ENCODE data around the gene PRKD2. TPM values are rescaled to one million over a fixed set of nuclear protein-coding genes. Genes with fewer than 3 reads are reported as not detected.
"Not testable (repeated sequence)": the region's sequence is repeated elsewhere in the genome, so short reads cannot be mapped to it uniquely, and the experiment has no call there.

Gene PRKD2
- polyA plus RNA-seq (ENCODE audit: insufficient read length in 4 of 4) = 10 to 100 TPM; 31.1 to 53.7 (median 41.1) TPM

DNA sequence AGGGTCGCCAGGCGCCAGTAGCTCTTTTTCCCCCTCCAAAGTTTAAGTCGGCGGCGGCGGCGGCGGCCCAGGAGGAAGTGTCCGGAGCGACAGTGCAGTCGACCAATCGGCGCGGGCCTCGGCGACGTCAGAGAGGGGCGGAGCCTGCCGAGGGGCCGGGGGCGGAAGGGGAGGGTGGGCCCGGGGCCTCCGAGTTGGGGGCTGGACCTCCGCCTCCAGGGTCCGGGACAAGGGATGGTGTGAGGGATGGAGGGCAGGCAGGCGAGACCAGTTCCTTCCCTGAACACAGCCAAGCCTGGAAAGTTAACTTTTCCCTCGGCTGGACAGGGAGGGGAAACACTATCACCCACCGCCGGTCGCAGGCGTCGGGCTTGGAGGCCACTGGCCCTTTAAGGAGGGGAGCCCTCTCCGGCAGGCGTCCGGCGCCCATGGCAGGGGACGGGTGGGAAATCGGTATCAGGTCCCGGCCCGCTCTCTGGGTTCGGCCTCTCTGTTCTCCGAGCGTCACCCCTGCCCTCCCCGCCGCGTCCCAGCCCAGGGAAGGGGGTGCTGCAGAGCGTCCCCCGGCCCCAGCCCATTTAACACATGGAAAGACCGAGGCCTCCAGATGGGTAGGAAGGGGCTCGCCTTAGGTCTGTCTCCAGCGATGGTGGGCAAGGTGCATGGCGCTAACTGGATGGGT, at the start of gene PRKD2:
Gene PRKD2 (minus strand): TSS at position 81 of the 682 bp plus-strand sequence. CDS start 744 bp downstream, outside the sequence.
- DNase-seq (ENCODE audit: low read depth in 4 of 4, low spot score in 2 of 4) = peak in 3 of 4 donors; percentile 76 to 85 (median 78)

DNA sequence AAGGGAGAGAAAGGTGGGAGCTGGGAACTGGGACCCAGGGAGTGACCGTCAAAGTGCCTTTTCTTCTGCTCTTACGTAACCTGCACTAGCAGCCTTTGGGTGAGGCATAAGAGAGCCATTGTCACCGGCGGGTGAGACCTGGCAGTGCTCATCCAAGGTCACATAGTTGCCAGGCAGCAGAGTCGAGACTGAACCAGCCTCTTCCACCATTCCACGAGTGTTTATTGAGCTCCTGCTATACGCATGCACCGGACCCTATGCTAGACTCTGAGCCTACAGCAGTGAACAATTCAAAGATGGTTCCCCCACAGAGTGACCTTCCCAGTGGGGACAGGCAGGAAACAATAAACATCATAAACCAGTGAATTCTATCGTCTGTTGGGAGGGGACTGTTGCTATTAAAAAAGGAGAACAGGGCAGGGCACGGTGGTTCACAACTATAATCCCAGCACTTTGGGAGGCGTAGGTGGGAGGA, 47.9 kb upstream of the PRKD2 start:
- DNase-seq (ENCODE audit: low read depth in 4 of 4, low spot score in 2 of 4) = no peak

DNA sequence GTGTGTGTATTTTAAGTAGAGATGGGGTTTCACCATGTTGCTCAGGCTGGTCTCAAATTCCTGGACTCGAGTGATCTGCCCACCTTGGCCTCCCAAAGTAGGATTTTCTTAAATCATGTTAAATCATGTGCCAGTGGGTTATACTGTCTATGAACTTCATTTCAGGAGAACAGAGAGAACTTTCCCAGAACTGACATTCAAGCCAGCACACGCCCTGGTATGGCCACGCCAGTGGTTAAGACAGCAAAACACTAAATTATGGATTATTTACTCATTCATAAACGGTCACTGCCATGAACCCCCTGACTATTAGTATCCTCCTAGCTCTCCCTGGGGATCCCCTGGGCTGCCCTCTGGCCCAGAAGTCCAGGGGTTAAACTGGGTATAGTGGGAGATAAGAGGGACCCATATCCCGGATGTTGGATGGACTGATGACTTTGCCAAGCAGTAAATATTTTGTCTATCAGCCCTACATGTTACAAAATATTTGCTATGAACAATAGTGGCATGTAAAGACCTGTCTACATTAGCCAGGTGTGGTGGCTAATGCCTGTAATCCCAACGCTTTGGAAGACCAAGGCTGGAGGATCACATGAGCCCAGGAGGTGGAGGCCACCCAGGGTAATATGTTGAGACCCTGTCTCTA, 45.5 kb upstream of the PRKD2 start:
- no peak for DNase-seq (ENCODE audit: low read depth in 4 of 4, low spot score in 2 of 4)

DNA sequence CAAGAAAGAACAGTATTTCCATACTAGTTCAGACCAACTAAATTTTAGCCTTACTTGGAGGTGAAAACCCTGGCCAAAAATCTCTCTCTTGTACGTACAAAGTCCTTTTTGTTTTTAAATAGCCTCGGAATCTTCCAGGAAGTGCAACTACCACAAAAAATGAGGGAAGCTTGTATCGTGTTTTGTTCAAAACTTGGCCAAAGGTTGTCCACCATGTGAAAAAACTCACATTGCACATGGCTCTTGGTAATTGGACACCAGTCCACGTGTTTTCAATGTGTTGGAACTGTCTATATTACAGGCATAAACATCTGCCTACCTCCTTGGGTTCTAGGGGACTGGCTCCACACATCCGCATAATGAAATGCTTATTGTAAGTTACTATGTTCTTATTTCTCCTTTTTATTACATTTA, 44.5 kb upstream of the PRKD2 start:
- DNase-seq (ENCODE audit: low read depth in 4 of 4, low spot score in 2 of 4) = no peak

DNA sequence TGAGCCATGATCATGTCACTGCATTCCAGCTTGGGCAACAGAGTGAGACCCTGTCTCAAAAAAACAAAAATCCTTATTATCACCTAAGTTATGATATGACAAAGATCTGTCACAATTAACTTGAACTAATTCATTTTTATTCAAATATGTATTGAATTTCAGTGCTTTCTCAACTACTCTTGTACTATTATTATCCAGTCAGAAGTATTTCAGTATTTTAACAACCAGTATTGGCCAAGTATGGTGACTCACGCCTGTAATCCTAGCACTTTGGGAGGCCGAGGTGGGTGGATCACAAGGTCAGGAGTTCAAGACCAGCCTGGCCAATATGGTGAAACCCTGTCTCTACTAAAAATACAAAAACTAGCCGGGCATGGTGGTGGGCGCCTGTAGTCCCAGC, 44.0 kb upstream of the PRKD2 start:
- DNase-seq (ENCODE audit: low read depth in 4 of 4, low spot score in 2 of 4) = not testable (repeated sequence)

DNA sequence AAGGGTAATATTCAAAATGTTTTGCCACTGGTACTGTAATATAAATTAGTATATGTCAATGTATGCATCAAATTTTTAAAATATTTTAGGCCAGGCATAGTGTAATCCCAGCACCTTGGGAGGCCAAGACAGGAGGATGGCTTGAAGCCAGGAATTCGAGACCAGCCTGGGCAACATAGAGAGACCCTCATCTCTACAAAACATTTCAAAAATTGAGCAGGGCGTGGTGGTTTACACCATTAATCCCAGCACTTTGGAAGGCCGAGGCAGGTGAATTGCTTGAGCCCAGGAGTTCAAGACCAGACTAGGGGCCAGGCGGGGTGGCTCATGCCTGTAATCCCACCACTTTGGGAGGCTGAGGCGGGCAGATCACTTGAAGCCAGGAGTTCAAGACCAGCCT, 43.4 kb upstream of the PRKD2 start:
- no peak for DNase-seq (ENCODE audit: low read depth in 4 of 4, low spot score in 2 of 4)

DNA sequence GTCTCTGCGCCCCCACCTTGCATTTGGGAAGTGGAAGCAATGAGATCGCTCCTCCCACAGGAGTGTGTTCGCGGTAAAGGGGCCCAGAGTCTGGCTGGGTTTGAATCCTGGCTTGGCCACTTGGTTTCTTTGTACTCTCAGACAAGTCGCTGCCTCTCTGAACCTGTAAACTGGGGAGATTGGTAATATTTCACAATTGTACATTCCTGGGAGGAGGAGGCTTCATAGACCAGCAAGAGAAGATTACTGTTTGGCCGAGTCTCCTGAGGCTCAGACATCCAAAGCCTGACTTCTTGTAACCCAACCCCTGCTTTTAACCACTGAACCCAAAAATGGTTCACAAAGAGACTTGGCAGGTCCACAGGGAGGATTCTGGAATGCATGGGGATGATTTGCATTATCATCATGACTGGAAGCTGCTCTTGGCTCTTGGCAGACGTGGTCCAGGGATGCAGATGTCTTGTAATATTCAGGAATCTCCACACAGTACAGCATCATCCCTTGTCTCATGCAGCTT, 43.0 kb upstream of the PRKD2 start:
- no peak for DNase-seq (ENCODE audit: low read depth in 4 of 4, low spot score in 2 of 4)

DNA sequence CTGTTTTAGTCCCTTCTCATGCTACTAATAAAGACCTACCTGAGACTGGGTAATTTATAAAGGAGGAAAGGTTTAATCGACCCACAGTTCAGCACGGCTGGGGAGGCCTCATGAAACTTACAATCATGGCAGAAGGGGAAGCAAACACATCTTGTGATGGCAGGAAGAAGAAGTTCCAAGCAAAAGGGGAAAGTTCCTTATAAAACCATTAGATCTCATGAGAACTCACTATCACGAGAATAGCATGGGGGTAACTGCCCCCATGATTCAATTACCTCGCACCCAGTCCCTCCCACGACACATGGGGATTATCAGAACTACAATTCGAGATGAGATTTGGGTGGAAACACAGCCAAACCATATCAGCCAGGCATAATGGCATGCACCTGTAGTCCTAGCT, 42.3 kb upstream of the PRKD2 start:
- DNase-seq (ENCODE audit: low read depth in 4 of 4, low spot score in 2 of 4) = no peak

DNA sequence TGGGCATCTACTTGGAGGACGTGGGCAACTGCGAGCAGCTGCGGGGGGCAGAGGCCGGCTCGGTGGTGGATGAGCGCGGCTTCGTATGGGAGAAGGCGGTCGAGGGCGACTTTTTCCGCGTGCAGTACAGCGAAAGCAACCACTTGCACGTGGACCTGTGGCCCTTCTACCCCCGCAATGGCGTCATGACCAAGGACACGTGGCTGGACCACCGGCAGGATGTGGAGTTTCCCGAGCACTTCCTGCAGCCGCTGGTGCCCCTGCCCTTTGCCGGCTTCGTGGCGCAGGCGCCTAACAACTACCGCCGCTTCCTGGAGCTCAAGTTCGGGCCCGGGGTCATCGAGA, 39.6 kb upstream of the PRKD2 start:
- DNase-seq (ENCODE audit: low read depth in 4 of 4, low spot score in 2 of 4) = no peak

DNA sequence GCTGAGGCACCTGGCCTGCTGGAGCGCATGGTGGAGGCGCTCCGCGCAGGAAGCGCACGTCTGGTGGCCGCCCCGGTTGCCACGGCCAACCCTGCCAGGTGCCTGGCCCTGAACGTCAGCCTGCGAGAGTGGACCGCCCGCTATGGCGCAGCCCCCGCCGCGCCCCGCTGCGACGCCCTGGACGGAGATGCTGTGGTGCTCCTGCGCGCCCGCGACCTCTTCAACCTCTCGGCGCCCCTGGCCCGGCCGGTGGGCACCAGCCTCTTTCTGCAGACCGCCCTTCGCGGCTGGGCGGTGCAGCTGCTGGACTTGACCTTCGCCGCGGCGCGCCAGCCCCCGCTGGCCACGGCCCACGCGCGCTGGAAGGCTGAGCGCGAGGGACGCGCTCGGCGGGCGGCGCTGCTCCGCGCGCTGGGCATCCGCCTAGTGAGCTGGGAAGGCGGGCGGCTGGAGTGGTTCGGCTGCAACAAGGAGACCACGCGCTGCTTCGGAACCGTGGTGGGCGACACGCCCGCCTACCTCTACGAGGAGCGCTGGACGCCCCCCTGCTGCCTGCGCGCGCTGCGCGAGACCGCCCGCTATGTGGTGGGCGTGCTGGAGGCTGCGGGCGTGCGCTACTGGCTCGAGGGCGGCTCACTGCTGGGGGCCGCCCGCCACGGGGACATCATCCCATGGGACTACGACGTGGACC, 39.1 kb upstream of the PRKD2 start:
- no peak for DNase-seq (ENCODE audit: low read depth in 4 of 4, low spot score in 2 of 4)

DNA sequence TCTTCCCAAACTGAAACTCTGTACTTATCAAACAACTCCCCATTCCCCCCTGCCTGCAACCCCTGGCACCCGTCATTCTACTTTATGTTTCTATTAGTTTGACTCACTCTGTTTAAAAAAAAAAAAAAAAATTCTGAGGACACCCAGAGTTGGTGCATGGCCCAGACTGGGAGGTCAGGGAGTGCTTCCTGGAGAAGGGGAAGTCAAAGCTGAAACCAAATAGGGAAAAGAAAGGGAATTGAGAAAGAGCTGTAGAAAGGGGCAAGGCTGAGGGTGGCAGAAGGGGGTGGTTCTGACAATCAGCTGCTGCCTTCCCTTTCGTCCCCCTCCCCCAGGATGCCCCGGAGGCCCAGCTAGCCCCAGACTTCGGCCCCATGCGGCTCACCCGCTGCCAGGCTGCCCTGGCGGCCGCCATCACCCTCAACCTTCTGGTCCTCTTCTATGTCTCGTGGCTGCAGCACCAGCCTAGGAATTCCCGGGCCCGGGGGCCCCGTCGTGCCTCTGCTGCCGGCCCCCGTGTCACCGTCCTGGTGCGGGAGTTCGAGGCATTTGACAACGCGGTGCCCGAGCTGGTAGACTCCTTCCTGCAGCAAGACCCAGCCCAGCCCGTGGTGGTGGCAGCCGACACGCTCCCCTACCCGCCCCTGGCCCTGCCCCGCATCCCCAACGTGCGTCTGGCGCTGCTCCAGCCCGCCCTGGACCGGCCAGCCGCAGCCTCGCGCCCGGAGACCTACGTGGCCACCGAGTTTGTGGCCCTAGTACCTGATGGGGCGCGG, 38.4 kb upstream of the PRKD2 start:
- no peak for DNase-seq (ENCODE audit: low read depth in 4 of 4, low spot score in 2 of 4)

DNA sequence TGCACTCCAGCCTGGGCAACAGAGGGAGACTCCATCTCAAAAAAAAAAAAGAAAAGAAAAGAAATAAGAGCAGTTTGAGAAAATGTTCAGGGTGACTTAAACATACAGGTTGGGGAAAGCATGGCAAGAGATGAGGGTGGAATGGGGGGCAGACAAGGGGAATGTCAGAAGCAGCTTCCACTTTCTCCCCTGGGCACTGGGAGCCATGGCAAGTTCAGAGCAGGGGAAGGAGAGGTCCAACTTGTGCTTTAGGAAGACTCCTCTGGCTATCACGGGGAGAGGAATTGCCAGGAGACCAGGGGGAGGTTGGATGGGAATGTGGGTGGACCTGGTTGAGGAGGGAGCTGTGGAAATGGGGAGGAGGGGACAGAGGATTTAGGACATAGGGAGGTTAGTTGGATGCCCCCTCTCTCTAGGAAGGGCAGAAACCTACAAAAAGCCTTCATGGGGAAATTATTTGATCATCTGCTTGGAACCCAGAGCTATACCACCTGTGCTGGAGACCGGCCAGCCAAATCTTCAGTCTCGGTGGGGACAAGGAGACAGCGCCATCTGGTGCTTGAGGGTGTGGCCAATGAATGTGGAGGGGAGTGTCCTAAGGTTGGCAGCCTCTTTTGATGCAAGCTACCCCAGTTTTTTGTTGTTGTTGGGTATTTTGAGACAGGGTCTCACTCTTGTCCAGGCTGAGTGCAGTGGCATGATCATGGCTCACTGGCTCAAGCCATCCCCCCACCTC, 36.7 kb upstream of the PRKD2 start:
- peak in 1 of 4 donors; percentile 36 for DNase-seq (ENCODE audit: low read depth in 4 of 4, low spot score in 2 of 4)

DNA sequence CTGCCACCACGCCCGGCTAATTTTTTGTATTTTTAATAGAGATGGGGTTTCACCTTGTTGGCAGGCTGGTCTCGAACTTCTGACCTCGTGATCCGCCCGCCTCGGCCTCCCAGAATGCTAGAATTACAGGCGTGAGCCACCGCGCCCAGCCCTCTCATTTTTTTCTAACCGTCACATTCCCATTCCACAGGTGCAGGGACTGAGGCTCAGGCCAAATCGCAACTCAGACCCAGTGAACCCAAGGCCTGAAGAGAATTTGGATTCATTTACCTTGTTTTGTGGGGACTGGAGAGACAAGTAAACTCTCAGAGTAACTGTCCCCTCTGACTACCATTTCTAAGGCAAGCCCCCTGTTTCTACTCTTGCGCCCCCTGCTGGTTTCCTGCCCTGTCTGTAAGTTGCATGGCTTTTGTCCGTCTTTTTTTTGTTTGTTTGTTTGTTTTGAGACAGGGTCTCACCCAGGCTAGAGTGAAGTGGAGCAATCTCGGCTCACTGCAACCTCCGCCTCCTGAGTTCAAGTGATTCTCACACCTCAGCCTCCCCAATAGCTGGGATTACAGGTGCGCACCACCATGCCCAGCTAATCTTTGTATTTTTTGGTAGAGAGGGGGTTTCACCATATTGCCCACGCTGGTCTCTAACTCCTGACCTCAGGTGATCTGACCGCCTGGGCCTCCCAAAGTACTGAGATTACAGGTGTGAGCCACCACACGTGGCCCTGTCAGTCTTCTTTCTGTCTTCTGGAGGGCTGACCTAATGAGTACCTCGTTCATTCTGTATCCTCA, 31.6 kb upstream of the PRKD2 start:
- no peak for DNase-seq (ENCODE audit: low read depth in 4 of 4, low spot score in 2 of 4)

DNA sequence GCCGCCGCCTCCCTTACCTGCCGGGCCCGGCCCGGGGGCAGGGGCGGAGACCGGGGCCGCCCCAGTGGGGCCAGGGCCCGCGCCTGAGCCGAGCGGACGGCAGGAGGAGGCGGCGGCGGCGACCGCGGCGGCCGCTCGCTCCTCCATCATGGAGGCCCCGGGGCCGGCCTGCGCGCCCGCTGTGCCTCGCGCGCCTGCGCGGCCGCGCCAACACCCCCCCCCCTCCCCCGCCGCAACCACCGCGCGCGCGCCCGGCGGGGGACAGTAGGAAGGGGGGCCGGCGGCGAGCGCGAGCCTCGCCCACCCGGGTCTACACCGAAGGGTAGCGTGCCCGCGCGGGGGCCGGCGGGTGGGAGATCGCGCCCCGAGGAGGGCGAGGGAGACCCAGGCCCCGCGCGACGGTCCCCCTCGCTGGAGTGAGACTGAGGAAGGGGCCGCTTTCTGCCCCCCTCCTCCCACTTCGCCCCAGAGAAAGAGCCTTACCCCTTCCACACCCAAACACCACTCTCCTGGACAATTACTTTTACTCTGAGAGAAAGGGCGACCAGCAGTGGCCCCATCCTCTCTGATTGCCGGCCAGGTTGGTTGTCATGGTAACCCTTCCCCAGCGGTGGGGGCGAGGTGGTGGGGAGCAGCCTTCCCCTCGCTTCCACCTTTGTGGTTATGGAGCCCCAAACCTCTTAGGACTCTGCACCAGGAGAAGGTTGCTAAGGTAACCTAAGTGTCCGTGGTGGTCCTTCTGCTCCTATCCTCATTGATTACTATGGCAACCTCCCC, 29.6 kb upstream of the PRKD2 start, which contains the start of gene STRN4:
Gene STRN4 (minus strand): TSS at position 170 of the 777 bp plus-strand sequence. CDS start 20 bp downstream, at position 150.
- DNase-seq (ENCODE audit: low read depth in 4 of 4, low spot score in 2 of 4) = no peak

DNA sequence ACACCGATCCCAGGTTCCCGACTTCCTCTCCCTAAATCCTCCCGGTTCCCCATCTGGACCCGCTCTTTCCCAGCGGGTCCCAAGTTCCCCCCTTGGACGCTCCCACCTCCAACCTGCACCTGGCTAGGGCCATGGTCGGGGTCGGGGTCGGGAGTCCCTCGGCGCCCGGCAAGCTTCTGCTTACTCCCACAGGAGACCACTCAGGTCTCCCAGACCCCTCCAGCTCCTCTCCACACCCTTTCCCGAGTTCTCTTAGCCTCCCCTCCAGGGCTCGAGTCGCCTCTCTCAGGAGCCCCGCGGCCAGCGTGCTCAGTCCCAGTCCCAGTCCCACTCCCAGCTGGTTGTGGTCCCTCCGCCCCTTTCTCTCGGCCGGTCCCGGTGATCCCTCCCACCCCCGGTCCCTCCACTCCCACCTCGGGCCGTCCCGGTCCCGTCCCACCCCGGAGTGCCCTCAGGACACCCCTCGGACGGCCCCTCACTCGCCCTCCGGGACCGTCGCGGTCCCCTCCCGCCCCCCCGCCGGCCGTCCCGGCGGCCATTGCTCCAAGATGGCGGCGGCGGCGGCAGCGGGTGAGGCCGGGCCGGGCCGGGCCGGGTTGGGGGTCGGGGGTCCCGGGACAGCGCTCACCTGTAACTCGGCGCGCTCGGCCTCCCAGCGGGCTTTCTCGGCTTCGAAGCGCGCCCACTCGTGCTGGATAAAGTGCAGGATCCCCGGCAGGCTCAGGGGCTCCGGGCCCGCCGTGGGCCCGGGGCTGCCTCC, 28.8 kb upstream of the PRKD2 start, which contains the start of gene FKRP:
Gene FKRP (plus strand): TSS at position 537 of the 760 bp plus-strand sequence. CDS start 9,394 bp downstream, outside the sequence.
- no peak for DNase-seq (ENCODE audit: low read depth in 4 of 4, low spot score in 2 of 4)

DNA sequence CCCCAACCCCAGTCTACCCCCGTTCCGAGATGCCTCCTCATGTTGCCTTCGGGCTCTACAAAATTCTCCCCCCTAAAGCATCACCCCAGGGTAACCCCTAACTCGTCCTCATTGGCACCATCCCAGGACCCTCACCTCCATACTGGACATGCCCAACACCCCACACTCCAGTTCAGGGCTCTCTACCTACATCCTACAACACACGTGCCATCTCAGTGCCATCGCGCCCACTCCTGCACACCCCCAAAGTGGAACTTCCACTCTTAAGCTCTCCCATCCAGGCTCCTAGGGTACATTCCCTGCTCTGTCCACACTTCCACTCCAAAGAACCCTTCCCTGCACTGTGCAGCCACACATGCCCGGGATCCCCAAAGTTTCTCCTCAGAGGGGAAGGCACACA, 28.1 kb upstream of the PRKD2 start:
- no peak for DNase-seq (ENCODE audit: low read depth in 4 of 4, low spot score in 2 of 4)

DNA sequence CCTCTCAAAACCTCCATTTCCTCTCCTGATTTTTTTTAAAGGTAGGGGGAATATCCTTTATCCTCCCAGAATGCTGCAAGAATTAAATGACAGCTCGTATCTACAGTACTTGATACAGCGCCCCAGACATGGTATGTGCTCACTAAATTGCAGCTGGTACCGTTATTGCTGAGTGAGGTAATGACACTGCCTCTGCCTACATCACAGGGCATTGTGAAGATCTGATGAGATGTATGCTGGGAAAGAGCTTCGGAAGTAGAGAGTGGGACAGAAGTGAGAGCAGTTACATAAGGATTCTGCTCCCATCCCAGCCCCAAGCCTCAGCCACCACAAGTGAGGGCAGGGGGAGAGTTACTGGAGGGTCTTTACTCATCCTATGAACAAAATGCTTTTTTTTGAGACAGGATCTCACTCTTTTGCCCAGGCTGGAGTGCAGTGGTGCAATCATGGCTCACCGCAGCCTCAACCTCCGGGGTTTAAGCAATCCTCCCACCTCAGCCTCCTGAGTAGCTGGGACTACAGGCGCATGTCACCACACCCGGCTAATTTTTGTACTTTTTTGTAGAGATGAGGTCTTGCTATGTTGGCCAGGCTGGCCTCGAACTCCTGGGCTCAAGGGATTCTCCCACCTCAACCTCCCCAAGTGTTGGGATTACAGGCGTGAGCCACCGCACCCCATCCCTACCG, 27.2 kb upstream of the PRKD2 start:
- no peak for DNase-seq (ENCODE audit: low read depth in 4 of 4, low spot score in 2 of 4)

Measured in left renal cortex interstitium (tissue), 4 donors.